ENCODE measurements around the gene ALOXE3. TPM values are rescaled to one million over a fixed set of nuclear protein-coding genes. Genes with fewer than 3 reads are reported as not detected.

The ALOXE3 gene
- total and polyA plus RNA-seq, 4 donors = not detected

DNA sequence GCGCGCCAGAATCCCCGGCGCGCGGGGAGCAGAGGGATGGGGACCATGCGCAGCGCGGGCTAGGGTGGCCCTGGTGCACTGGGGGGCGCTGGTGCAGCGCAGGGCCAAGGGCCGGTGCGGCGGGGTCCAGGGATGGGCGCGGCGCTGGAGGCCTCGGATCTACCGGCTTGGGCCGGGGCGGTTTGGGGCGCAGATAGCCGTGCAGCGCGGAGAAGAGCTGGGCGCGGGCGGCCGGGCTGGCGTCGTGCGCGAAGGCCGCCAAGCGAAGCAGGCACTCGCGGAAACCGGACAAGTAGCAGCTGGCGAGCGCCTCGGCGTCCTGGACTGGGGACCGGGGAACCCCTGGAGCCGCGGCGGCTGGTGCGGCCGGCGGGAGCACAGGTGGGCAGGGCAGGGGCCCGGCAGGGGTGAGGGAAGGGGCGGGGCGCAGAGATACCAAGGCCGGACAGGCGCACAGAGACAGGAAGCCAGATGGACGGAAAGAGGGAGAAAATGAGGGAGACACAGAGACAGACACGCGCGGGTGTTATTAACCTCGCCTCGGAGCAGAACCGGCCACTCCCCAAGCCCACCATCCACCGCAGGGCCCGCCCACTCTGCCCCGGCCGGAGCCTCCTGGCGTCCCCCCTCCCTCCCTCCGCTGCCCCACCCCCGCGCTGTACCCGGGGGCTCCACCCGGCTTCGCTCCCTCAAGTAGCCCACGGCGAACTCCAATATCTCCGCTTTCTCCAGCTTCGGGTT, 3.5 kb upstream of the ALOXE3 start:
- H3K9me3 ChIP-seq (ENCODE audit: control insufficient read depth in 4 of 4, low read length in 3 of 4) = no peaks in the 10 kb centered on the region
- 2% methylated on average over 76 of the region's 76 CpGs for WGBS

GRCh38 chr17:8121407-8121680, 3.0 kb upstream of the ALOXE3 start:
- no peak for DNase-seq (ENCODE audit: low spot score)
- TF ChIP-seq TAF1 (conservative IDR thresholded peaks at IDR 0.05) (no peak), HNF4A (conservative IDR thresholded peaks at IDR 0.05) (no peak), JUND (IDR thresholded peaks at IDR 0.05) (no peak)
- TF ChIP-seq, protein P1, sequence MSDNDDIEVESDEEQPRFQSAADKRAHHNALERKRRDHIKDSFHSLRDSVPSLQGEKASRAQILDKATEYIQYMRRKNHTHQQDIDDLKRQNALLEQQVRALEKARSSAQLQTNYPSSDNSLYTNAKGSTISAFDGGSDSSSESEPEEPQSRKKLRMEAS (IDR thresholded peaks at IDR 0.05) = no peak
- Histone ChIP-seq H3K4me3 (ENCODE audit: low read depth in 1 of 3, low read length in 3 of 3) (peak overlapping the region in 1 of 3 donors; percentile 40), H3K27ac (ENCODE audit: low read depth in 1 of 2, low read length in 2 of 2) (no peak overlapping the region), H3K36me3 (ENCODE audit: control insufficient read depth in 4 of 4, insufficient read depth in 3 of 4, low read depth in 1 of 4, low read length in 3 of 4) (no peaks in the 10 kb centered on the region), H3K4me1 (ENCODE audit: control insufficient read depth in 4 of 4, insufficient read depth in 4 of 4, low read length in 3 of 4) (peaks cover 28 to 79% (median 68%) of the 10 kb centered on the region in 4 donors), H3K9me3 (ENCODE audit: control insufficient read depth in 4 of 4, low read length in 3 of 4) (no peaks in the 10 kb centered on the region), H3K27me3 (ENCODE audit: control insufficient read depth in 4 of 4, insufficient read depth in 4 of 4, low read length in 3 of 4) (peaks cover 2 to 21% (median 6%) of the 10 kb centered on the region in 4 donors), H3K9ac (ENCODE audit: low read depth in 1 of 2, low read length in 2 of 2) (no peak overlapping the region)
- 3% methylated on average over 25 of the region's 25 CpGs for WGBS

More for the DNA sequence above, 3.5 kb upstream of the ALOXE3 start:
- DNase-seq (ENCODE audit: low spot score) = no peak
- Histone ChIP-seq H3K36me3 (ENCODE audit: control insufficient read depth in 4 of 4, insufficient read depth in 3 of 4, low read depth in 1 of 4, low read length in 3 of 4) (no peaks in the 10 kb centered on the region), H3K27ac (ENCODE audit: low read depth in 1 of 2, low read length in 2 of 2) (no peak overlapping the region), H3K4me3 (ENCODE audit: low read depth in 1 of 3, low read length in 3 of 3) (peak overlapping the region in 2 of 3 donors; percentile 15 to 40), H3K9ac (ENCODE audit: low read depth in 1 of 2, low read length in 2 of 2) (no peak overlapping the region), H3K27me3 (ENCODE audit: control insufficient read depth in 4 of 4, insufficient read depth in 4 of 4, low read length in 3 of 4) (peaks cover 4 to 16% (median 6%) of the 10 kb centered on the region in 4 donors), H3K4me1 (ENCODE audit: control insufficient read depth in 4 of 4, insufficient read depth in 4 of 4, low read length in 3 of 4) (peaks cover 28 to 83% (median 69%) of the 10 kb centered on the region in 4 donors)
- TF ChIP-seq, protein P1 (IDR thresholded peaks at IDR 0.05) = no peak
- TF ChIP-seq, protein P2, sequence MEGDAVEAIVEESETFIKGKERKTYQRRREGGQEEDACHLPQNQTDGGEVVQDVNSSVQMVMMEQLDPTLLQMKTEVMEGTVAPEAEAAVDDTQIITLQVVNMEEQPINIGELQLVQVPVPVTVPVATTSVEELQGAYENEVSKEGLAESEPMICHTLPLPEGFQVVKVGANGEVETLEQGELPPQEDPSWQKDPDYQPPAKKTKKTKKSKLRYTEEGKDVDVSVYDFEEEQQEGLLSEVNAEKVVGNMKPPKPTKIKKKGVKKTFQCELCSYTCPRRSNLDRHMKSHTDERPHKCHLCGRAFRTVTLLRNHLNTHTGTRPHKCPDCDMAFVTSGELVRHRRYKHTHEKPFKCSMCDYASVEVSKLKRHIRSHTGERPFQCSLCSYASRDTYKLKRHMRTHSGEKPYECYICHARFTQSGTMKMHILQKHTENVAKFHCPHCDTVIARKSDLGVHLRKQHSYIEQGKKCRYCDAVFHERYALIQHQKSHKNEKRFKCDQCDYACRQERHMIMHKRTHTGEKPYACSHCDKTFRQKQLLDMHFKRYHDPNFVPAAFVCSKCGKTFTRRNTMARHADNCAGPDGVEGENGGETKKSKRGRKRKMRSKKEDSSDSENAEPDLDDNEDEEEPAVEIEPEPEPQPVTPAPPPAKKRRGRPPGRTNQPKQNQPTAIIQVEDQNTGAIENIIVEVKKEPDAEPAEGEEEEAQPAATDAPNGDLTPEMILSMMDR (IDR thresholded peaks at IDR 0.05; ENCODE audit: low read depth, low read length, missing input control) = peak; percentile 23

GRCh38 chr17:8120520-8121406, 2.4 kb upstream of the ALOXE3 start:
- TF ChIP-seq, protein P1 (IDR thresholded peaks at IDR 0.05) = peak; percentile 27
- TF ChIP-seq, protein P2 (IDR thresholded peaks at IDR 0.05; ENCODE audit: low read depth, low read length, missing input control) = peak; percentile 27
- TF ChIP-seq, protein P3, sequence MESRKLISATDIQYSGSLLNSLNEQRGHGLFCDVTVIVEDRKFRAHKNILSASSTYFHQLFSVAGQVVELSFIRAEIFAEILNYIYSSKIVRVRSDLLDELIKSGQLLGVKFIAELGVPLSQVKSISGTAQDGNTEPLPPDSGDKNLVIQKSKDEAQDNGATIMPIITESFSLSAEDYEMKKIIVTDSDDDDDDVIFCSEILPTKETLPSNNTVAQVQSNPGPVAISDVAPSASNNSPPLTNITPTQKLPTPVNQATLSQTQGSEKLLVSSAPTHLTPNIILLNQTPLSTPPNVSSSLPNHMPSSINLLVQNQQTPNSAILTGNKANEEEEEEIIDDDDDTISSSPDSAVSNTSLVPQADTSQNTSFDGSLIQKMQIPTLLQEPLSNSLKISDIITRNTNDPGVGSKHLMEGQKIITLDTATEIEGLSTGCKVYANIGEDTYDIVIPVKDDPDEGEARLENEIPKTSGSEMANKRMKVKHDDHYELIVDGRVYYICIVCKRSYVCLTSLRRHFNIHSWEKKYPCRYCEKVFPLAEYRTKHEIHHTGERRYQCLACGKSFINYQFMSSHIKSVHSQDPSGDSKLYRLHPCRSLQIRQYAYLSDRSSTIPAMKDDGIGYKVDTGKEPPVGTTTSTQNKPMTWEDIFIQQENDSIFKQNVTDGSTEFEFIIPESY (IDR thresholded peaks at IDR 0.05) = no peak
- Histone ChIP-seq H3K4me3 (ENCODE audit: low read depth in 1 of 3, low read length in 3 of 3) (peak overlapping the region; percentile 0 to 40 (median 16)), H3K9me3 (ENCODE audit: control insufficient read depth in 4 of 4, low read length in 3 of 4) (no peaks in the 10 kb centered on the region), H3K36me3 (ENCODE audit: control insufficient read depth in 4 of 4, insufficient read depth in 3 of 4, low read depth in 1 of 4, low read length in 3 of 4) (no peaks in the 10 kb centered on the region), H3K27ac (ENCODE audit: low read depth in 1 of 2, low read length in 2 of 2) (no peak overlapping the region), H3K9ac (ENCODE audit: low read depth in 1 of 2, low read length in 2 of 2) (no peak overlapping the region), H3K4me1 (ENCODE audit: control insufficient read depth in 4 of 4, insufficient read depth in 4 of 4, low read length in 3 of 4) (peaks cover 27 to 73% (median 63%) of the 10 kb centered on the region in 4 donors), H3K27me3 (ENCODE audit: control insufficient read depth in 4 of 4, insufficient read depth in 4 of 4, low read length in 3 of 4) (peaks cover 3 to 26% (median 6%) of the 10 kb centered on the region in 4 donors)
- whole genome bisulfite sequencing = 2% methylated on average over 40 of the region's 40 CpGs
- DNase-seq (ENCODE audit: low spot score) = peak; percentile 73

Measured in liver (tissue), 9 donors.